ENCODE results near the gene YIF1B.
"Not testable (repeated sequence)": the region's sequence is repeated elsewhere in the genome, so short reads cannot be mapped to it uniquely, and the experiment has no call there.

Gene YIF1B

GRCh38 chr19:38315657-38316476 is at the start of gene YIF1B:
TSS of gene YIF1B (minus strand) at chr19:38315947. CDS start at chr19:38315917, 30 bp downstream.
- peak; percentile 94 for DNase-seq (ENCODE audit: low read depth)

GRCh38 chr19:38362946-38363688 is 47.4 kb upstream of the YIF1B start:
- not testable (repeated sequence) for DNase-seq (ENCODE audit: low read depth)

- peak; percentile 59 for DNase-seq (ENCODE audit: low read depth)
Observed at GRCh38 chr19:38362076-38362945, 46.6 kb upstream of the YIF1B start.

- peak; percentile 63 for DNase-seq (ENCODE audit: low read depth)
Observed at GRCh38 chr19:38361633-38362075, 45.9 kb upstream of the YIF1B start.

GRCh38 chr19:38360839-38361631 is 45.3 kb upstream of the YIF1B start:
- no peak for DNase-seq (ENCODE audit: low read depth)

- DNase-seq (ENCODE audit: low read depth), result no peak
Observed at GRCh38 chr19:38360351-38360750, 44.6 kb upstream of the YIF1B start.

GRCh38 chr19:38359242-38360021 is 43.7 kb upstream of the YIF1B start:
- no peak for DNase-seq (ENCODE audit: low read depth)

GRCh38 chr19:38358071-38358470 is 42.3 kb upstream of the YIF1B start:
- DNase-seq (ENCODE audit: low read depth), result no peak

GRCh38 chr19:38355728-38356725 is 40.3 kb upstream of the YIF1B start:
- DNase-seq (ENCODE audit: low read depth), result no peak

GRCh38 chr19:38352611-38353010 is 36.9 kb upstream of the YIF1B start:
- DNase-seq (ENCODE audit: low read depth), result no peak

- no peak for DNase-seq (ENCODE audit: low read depth)
Observed at GRCh38 chr19:38351865-38352395, 36.2 kb upstream of the YIF1B start.

GRCh38 chr19:38350883-38351282 is 35.1 kb upstream of the YIF1B start:
- no peak for DNase-seq (ENCODE audit: low read depth)

- no peak for DNase-seq (ENCODE audit: low read depth)
Observed at GRCh38 chr19:38346837-38347236, 31.1 kb upstream of the YIF1B start.

GRCh38 chr19:38340927-38341326 is 25.2 kb upstream of the YIF1B start:
- DNase-seq (ENCODE audit: low read depth), result no peak

- DNase-seq (ENCODE audit: low read depth), result not testable (repeated sequence)
Observed at GRCh38 chr19:38339011-38339410, 23.3 kb upstream of the YIF1B start.

- DNase-seq (ENCODE audit: low read depth), result no peak
Observed at GRCh38 chr19:38337360-38337653, 21.6 kb upstream of the YIF1B start.

GRCh38 chr19:38336638-38337359 is 21.1 kb upstream of the YIF1B start:
- DNase-seq (ENCODE audit: low read depth), result peak; percentile 90

- peak; percentile 91 for DNase-seq (ENCODE audit: low read depth)
Observed at GRCh38 chr19:38335949-38336637, 20.3 kb upstream of the YIF1B start.
